8988T (cell line): Measurements from ENCODE around the gene LCLAT1.
"Not testable (repeated sequence)": the region's sequence is repeated elsewhere in the genome, so short reads cannot be mapped to it uniquely, and the experiment has no call there.

Source experiments
- DNase-seq: peaks from one replicate; pipeline ENCODE4 v3.0.0; 2011

Gene LCLAT1

DNA sequence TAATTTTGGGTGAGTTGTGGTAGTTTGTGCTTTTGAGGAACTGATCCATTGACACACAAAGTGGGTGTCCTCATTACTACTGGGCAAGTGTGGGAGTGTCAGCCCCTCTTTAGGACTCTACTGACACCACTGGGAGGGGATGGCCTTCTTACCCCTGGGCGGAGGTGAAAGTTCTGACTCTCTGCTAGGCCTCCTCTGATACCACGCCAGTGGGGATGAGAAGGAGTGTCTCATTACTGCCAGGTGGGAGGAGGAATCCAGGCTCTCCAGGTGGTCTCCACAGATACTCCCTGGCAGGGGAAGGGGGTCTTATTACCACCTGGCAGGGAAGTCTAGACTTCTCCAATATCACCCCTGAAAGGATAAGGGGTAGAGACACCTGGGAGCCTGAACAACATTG lies 9.1 kb downstream of the LCLAT1 start:
- DNase-seq: no peak

DNA sequence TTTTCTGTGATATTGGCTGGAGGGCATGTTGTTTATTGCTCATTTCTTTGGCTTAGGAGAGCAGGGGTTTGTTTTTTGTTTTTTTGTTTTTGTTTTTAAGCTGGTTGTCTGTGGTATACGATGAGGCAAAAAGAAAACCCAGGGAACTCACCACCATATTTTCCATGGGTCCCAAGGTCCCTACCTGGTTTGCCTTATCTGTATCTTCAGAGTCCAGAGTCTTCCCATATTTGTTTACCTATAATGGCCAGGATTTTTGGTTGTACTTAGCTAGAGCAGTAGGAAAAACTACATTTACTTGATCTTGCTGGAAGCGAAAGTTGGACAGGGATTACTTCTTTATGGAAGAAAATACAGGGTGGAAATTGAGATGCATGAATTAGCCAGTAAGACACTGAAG lies 9.5 kb downstream of the LCLAT1 start:
- no peak for DNase-seq

DNA sequence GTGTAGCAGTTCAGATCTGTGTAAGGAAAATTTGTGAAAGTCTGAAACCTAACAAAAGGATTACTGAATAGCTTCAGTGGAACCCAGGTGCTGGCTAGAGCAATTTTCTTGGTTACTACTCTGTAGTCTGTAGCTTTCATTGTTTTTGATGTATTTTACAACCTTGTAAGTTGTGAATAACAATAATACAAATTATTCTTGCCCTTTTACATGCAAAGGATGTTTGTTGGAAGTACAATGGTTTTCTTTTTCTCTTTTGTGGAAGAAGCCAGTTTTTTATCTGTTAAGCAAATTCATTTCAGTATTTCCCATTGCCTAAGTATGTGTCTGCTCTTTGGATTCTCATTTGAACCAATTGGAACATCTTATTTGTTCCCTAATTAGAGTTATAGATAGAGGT lies 10.2 kb downstream of the LCLAT1 start:
- DNase-seq: no peak

GRCh38 chr2:30459140-30459539 lies 12.1 kb downstream of the LCLAT1 start:
- DNase-seq: no peak

DNA sequence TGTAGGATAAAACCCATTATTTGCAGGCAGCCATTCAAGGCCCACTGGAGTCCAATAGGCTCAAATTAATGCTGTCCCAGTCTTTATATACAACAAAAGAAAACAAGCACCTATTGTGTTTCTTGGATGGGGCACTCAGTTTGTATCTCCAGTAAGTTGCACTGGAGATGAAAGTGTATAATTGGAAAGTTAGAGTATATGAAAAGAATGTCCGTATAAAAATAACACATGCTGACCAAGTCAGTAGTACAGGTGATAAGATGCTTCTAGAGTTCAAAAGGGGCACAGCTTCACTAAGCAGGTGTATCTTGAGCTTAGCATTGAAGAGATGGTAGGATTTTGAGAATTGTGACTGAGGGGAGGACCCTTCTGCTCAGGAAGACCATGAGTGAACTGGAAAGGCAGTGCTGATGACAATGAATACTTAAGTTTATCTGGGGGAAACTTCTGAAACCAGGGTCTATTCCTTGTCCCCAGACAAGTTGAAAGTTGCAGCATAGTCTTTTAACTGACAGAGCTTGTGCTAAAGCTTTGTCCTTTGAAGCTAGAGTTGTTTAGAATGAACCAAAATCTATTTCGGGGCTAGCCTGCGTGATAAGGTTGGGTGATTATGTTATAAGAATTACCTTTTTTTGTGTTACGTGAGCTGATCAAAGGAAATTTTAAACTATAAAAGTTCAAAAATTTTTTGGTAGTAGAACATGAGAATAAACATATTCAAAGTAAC lies 15.2 kb downstream of the LCLAT1 start:
- no peak for DNase-seq

GRCh38 chr2:30463535-30463934 lies 16.5 kb downstream of the LCLAT1 start:
- DNase-seq: no peak

- DNase-seq: no peak
Observed at GRCh38 chr2:30464544-30465170, 17.6 kb downstream of the LCLAT1 start.

DNA sequence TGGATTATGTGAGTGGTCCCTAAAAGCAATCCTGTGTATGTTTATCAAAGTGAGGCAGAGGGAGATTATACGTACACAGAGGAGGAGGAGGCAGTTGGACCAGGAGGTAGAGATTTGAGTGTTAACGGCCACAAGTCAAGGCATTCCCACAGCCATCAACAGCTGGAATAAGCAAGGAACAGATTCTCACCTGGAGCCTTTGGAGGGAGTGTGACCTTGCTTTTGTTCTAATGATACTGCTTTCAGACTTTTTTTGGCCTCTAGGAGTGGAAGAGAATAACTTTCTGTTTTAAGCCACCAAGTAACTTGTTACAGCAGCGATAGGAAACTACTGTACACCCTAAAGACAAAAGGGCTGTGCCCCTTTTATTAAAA lies 18.1 kb downstream of the LCLAT1 start:
- DNase-seq: no peak

GRCh38 chr2:30466216-30466615 lies 19.2 kb downstream of the LCLAT1 start:
- DNase-seq: no peak

- DNase-seq: not testable (repeated sequence)
Observed at GRCh38 chr2:30467062-30467826, 20.2 kb downstream of the LCLAT1 start.

DNA sequence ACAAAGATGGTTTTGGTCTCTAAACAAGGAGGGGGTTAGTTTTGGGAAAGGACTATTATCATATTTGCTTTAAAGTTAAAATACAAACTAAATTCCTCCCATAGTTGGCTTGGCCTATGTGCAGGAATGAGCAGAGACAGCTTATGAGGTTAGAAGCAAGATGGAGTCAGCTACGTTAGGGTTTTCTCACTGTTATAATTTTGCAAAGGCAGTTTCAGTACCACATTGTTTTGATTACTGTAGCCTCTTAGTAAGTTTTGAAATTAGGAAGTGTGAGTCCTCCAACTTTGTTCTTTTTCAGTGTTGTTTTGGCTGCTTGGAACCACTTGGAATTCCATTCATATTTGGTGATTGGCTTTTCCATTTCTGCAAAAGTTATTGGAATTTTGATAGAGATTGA lies 23.4 kb downstream of the LCLAT1 start:
- no peak for DNase-seq

DNA sequence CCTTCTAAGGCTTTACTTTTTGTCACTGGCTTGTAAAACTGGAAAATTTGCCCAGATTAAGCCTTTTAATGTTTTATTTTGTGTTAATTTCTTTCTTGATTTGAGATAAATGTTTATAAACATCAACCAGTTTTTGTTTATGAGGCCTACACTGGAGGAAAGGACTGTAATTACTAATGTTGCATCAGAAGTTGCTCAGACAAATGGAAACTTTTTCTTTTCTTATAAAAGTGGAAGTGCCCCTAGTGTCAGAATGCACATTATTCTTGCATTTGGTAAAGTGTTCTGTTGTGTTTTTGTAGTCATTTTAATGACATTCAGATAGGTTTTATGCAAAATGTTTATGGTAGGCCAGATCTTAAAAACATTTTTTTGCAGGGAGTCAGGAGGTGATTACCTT lies 25.3 kb downstream of the LCLAT1 start:
- no peak for DNase-seq

GRCh38 chr2:30475542-30475941 lies 28.5 kb downstream of the LCLAT1 start:
- DNase-seq: no peak

GRCh38 chr2:30476636-30477035 lies 29.6 kb downstream of the LCLAT1 start:
- no peak for DNase-seq

DNA sequence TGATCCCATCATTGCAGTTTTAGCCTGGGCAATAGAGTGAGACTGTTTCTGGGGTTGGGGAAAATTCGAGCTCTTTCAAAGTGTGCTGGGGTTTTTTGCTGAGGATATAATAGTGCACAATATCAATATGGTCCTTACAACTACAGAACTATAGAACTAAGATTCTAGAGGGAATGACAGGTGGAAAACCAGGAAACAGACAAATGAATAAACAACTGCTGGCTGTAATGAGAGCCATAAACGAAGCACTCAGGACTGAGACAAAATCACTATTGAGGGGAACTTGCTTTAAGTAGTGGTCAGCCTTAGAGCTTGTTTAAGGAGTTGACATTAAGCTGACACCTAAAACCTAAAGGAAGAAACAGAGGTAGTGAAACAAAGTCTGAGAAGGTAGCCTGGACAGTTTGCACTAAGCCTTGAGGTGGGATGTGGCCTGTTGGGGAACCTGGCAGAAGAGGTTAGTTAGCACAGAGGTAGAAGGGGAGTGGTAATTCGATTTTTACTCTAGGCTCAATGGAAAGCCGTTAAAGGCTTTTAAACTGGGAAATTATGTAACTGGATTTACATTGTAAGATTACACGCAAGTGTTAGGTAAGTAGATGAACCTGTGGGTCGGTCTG lies 33.8 kb downstream of the LCLAT1 start:
- DNase-seq: no peak

GRCh38 chr2:30481323-30481800 lies 34.3 kb downstream of the LCLAT1 start:
- DNase-seq: no peak

DNA sequence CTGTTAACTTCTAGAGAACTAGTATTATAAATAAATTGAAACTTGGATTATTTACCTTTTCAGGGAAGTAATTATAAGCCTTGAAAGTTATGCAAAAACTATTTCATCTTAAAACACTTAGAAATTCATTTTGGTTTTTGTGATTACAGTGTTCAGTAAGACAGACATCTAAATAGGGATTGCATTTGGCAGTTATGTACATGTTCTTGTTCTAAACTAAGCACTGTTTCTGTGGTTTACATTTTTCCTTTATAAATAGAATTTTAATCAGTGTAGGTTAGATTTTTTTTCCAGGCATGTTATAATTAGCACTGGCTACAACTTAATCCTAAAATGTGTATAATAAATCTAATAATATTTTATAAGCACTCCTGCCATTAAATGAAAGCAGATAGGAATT lies 35.0 kb downstream of the LCLAT1 start:
- no peak for DNase-seq

DNA sequence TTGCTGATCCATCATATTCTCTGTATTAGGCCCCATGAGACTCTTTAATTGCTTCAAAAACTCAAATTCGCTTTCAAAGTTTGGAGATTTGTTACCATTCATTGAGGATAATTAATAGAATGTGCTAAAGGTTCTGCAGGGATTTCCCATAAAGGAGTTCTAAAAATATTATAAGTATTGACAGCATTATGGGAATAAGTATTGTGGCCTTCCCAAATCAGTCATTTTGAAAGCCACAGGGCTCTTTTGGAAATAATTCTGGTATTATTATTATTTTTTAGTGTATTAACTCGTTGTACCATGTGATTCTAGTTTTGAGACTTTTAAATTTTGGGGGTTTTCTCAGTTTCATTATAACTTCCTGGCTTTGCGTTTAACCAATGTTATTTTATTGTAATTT lies 37.1 kb downstream of the LCLAT1 start:
- DNase-seq: no peak

DNA sequence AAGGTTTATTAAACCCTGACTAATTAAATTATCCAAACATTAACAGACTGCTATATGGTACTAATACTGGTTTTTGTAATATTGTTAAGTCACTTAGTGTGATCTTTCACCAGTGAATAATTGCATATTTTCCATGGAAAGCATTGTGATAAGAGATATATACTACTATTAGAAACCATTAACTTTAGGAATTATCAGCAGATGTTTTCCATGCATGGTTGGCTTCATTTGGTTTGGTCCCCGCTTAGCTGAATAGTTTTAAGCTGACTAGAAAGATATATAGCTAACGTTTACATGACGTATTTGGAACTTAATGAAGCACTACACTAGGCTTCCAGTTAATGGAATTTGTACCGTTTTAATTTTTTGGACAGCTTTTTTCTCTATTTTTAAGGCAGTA lies 37.9 kb downstream of the LCLAT1 start:
- DNase-seq: no peak

GRCh38 chr2:30486655-30487054 lies 39.6 kb downstream of the LCLAT1 start:
- DNase-seq: no peak

DNA sequence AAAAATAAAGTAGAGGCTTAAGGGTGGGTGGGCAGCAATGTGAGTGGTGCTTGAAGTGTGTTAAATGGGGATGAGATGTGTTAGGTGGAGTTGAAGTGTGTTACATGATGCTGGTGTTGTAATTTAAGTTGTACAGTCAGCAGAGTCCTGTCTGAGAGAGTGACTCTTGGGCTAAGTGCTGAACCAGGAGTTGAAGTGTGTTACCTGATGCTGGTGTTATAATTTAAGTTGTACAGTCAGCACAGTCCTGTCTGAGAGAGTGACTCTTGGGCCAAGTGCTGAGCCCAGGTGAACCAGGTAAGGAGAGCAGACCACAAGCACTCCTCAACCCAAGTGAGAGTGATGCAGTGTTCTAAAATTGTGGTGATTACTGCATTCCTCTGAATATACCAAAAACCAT lies 40.6 kb downstream of the LCLAT1 start:
- DNase-seq: no peak

DNA sequence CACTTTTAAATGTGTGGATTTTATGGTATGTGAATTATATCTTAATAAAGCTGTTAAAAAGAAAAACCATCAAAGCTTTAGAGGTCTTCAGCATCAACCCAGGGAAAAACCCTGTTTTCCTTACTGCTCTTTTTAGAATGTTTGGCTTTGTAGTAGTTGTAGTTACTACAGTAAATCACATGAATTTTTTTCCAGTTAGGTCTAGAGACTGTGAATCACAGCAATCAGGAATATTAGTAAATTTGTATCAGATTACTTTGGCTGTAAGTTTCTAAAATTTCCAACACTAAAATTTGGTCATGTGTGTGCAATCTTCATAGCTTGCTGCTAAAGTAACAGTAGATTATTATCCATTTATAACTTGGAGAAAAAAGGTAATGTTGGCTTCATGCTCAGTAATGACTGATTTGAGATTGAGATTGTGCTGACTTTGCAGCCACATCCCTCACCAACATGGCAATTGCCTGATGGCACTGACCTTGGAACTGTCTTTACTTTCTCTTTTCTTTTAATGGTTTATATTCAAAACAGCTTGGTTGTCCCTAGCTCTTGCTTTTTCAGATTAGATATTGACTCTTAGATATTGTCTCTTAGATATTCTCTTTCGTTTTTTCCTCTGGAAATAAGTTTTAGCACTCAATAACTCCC lies 41.1 kb downstream of the LCLAT1 start:
- DNase-seq: no peak

DNA sequence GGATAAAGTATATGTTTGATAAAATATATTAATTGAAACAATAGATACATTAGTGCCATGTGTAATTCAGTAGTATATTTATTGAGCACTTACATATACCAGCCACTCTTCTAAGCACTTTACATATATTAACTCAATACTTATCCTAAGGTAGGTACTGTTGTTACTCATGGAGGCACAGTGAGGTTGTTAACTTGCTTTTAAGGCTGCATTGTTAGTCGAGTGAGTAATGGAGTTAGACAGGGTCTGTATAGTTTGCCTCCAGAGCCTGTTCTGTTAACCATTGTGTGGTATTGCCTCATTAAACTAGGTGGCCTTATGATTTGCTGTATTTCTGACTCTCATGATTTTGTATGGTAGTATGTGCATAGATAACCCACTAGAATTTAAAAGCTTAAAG lies 44.2 kb downstream of the LCLAT1 start:
- DNase-seq: no peak
